WTC11 (cell line): ENCODE measurements around the gene SLC37A1. TPM values are rescaled to one million over a fixed set of nuclear protein-coding genes. Genes with fewer than 3 reads are reported as not detected.

ENCODE experiments used
- ATAC-seq: fragments of 200-7000 bp; cut with Tn5 transposase; 2 replicates; pipeline ENCODE4 v1.10.0; 2021; ENCODE audit warnings: mild to moderate bottlenecking, moderate library complexity
- CTCF ChIA-PET: fragments of 300-600 bp; sonication (Branson Sonifier 250); formaldehyde crosslinking; loops from one replicate; lab custom pipeline; 2021; ENCODE audit warnings: antibody characterized with exemption; lab: Charles Lee
- POLR2A ChIA-PET: fragments of 350-600 bp; sonication (Branson Sonifier 250); formaldehyde crosslinking; loops from one replicate; lab custom pipeline; 2021; ENCODE audit warnings: antibody characterized with exemption; lab: Charles Lee
- DNase-seq: peaks from one replicate; pipeline ENCODE4 v3.0.0; 2021; ENCODE audit warnings: low spot score
- H3K27ac Mint-ChIP-seq: 2 replicates; pipeline ENCODE4 v1.8.0; 2021; ENCODE audit warnings: mixed read lengths
- H3K27me3 Mint-ChIP-seq: 2 replicates; pipeline ENCODE4 v1.8.0; 2021; ENCODE audit warnings: low read depth, mild to moderate bottlenecking, moderate library complexity, mixed read lengths
- H3K36me3 Mint-ChIP-seq: 2 replicates; pipeline ENCODE4 v1.8.0; 2021; ENCODE audit warnings: mixed read lengths
- H3K4me1 Mint-ChIP-seq: 2 replicates; pipeline ENCODE4 v1.8.0; 2022; ENCODE audit warnings: mixed read lengths
- H3K4me3 Mint-ChIP-seq: 2 replicates; pipeline ENCODE4 v1.8.0; 2021; ENCODE audit warnings: mild to moderate bottlenecking, moderate library complexity, mixed read lengths
- H3K9me3 Mint-ChIP-seq: 2 replicates; pipeline ENCODE4 v1.8.0; 2021; ENCODE audit warnings: mixed read lengths
- AR ChIP-seq: fragments of 250-450 bp; sonication (Bioruptor Pico); IDR thresholded peaks from 2 replicates; pipeline ENCODE4 v1.9.0; 2021; ENCODE audit warnings: mild to moderate bottlenecking
- ATF3 ChIP-seq: sonication (generic); formaldehyde crosslinking; conservative IDR thresholded peaks from 2 replicates; pipeline ENCODE4 v1.8.1; 2022; ENCODE audit warnings: mild to moderate bottlenecking, missing genetic modification reagents
- CREM ChIP-seq: sonication (generic); formaldehyde crosslinking; IDR thresholded peaks from 2 replicates; pipeline ENCODE4 v1.8.1; 2022; ENCODE audit warnings: mild to moderate bottlenecking, missing genetic modification reagents, moderate library complexity
- E2F4 ChIP-seq: sonication (generic); formaldehyde crosslinking; IDR thresholded peaks from 2 replicates; pipeline ENCODE4 v1.8.1; 2022; ENCODE audit warnings: low read depth, mild to moderate bottlenecking, moderate library complexity, missing genetic modification reagents, borderline replicate concordance
- FOXJ3 ChIP-seq: sonication (generic); formaldehyde crosslinking; IDR thresholded peaks from 2 replicates; pipeline ENCODE4 v1.9.0; 2021; ENCODE audit warnings: missing genetic modification reagents, mild to moderate bottlenecking, borderline replicate concordance
- JUN ChIP-seq: sonication (generic); formaldehyde crosslinking; IDR thresholded peaks from 2 replicates; pipeline ENCODE4 v1.8.0; 2023; ENCODE audit warnings: mild to moderate bottlenecking, missing genetic modification reagents
- MLX ChIP-seq: sonication (generic); formaldehyde crosslinking; IDR thresholded peaks from 2 replicates; pipeline ENCODE4 v1.8.1; 2023; ENCODE audit warnings: mild to moderate bottlenecking, missing genetic modification reagents, moderate library complexity
- MXD4 ChIP-seq: fragments of 250-450 bp; sonication (Bioruptor Pico); IDR thresholded peaks from 2 replicates; pipeline ENCODE4 v1.8.0; 2021; ENCODE audit warnings: mild to moderate bottlenecking, moderate library complexity, borderline replicate concordance
- NFYB ChIP-seq: sonication (generic); formaldehyde crosslinking; conservative IDR thresholded peaks from 2 replicates; pipeline ENCODE4 v1.8.0; 2022; ENCODE audit warnings: low read depth, missing genetic modification reagents
- NR1H2 ChIP-seq: sonication (generic); formaldehyde crosslinking; IDR thresholded peaks from 2 replicates; pipeline ENCODE4 v1.9.0; 2021; ENCODE audit warnings: mild to moderate bottlenecking, moderate library complexity, missing genetic modification reagents
- OVOL2 ChIP-seq: fragments of 250-450 bp; sonication (Bioruptor Pico); IDR thresholded peaks from 2 replicates; pipeline ENCODE4 v1.9.0; 2021; ENCODE audit warnings: mild to moderate bottlenecking, borderline replicate concordance
- STAT6 ChIP-seq: sonication (generic); formaldehyde crosslinking; conservative IDR thresholded peaks from 2 replicates; pipeline ENCODE4 v1.8.1; 2023; ENCODE audit warnings: mild to moderate bottlenecking, low read depth, missing genetic modification reagents, moderate library complexity
- TCF7 ChIP-seq: sonication (generic); formaldehyde crosslinking; IDR thresholded peaks from 2 replicates; pipeline ENCODE4 v1.8.0; 2022; ENCODE audit warnings: mild to moderate bottlenecking, low read depth, missing genetic modification reagents, moderate library complexity
- TP53 ChIP-seq: sonication (generic); formaldehyde crosslinking; IDR thresholded peaks from 2 replicates; pipeline ENCODE4 v1.8.1; 2023; ENCODE audit warnings: mild to moderate bottlenecking, missing genetic modification reagents
- ZNF121 ChIP-seq: sonication (generic); formaldehyde crosslinking; IDR thresholded peaks from 2 replicates; pipeline ENCODE4 v1.8.0; 2023; ENCODE audit warnings: missing genetic modification reagents
- ZNF219 ChIP-seq: sonication (generic); formaldehyde crosslinking; IDR thresholded peaks from 2 replicates; pipeline ENCODE4 v1.8.0; 2023; ENCODE audit warnings: missing genetic modification reagents, mild to moderate bottlenecking, borderline replicate concordance
- ZNF281 ChIP-seq: sonication (generic); formaldehyde crosslinking; IDR thresholded peaks from 2 replicates; pipeline ENCODE4 v1.8.0; 2023; ENCODE audit warnings: mild to moderate bottlenecking, missing genetic modification reagents
- total RNA-seq: library from RNA; stranded (reverse); gene quantifications from 3 replicates; pipeline ENCODE4 v1.2.3, GENCODE V29; 2021

SLC37A1 gene
- total RNA-seq, 1 experiment from 2014 or later, result 22.7 TPM

- H3K4me3 Mint-ChIP-seq, result no peak overlapping the region
- no peak overlapping the region for H3K27ac Mint-ChIP-seq
- peaks cover 4% of the 10 kb centered on the region for H3K4me1 Mint-ChIP-seq
- no peaks in the 10 kb centered on the region for H3K9me3 Mint-ChIP-seq
- peaks cover 34% of the 10 kb centered on the region for H3K36me3 Mint-ChIP-seq
- H3K27me3 Mint-ChIP-seq, result no peaks in the 10 kb centered on the region
- ChIA-PET CTCF (no interaction called here), POLR2A (no interaction called here)
- TF ChIP-seq TCF7 (no peak), ATF3 (no peak), FOXJ3 (no peak), E2F4 (CRISPR knock-in tag) (no peak), OVOL2 (CRISPR knock-in tag) (no peak), MLX (CRISPR knock-in tag) (no peak)
- TF ChIP-seq, all 79 proteins: peak for 0
- ATAC-seq, result no peak
- no peak for DNase-seq
Observed at GRCh38 chr21:42570362-42570761, 56.7 kb downstream of the SLC37A1 start.

GRCh38 chr21:42570841-42571387 lies 57.3 kb downstream of the SLC37A1 start:
- peaks cover 5% of the 10 kb centered on the region for H3K9me3 Mint-ChIP-seq
- ChIA-PET POLR2A (no interaction called here), CTCF (no interaction called here)
- TF ChIP-seq ZNF281 (no peak), MLX (CRISPR knock-in tag) (no peak), MXD4 (CRISPR knock-in tag) (no peak), ZNF121 (no peak), ZNF219 (CRISPR knock-in tag) (no peak), CREM (CRISPR knock-in tag) (no peak)
- no peak overlapping the region for H3K27ac Mint-ChIP-seq
- H3K4me1 Mint-ChIP-seq, result peaks cover 4% of the 10 kb centered on the region
- H3K4me3 Mint-ChIP-seq, result no peak overlapping the region
- ATAC-seq, result no peak
- no peaks in the 10 kb centered on the region for H3K27me3 Mint-ChIP-seq
- DNase-seq, result peak; percentile 16
- peaks cover 37% of the 10 kb centered on the region for H3K36me3 Mint-ChIP-seq

- H3K36me3 Mint-ChIP-seq, result peaks cover 44% of the 10 kb centered on the region
- H3K4me3 Mint-ChIP-seq, result no peak overlapping the region
- no peak overlapping the region for H3K27ac Mint-ChIP-seq
- peaks cover 4% of the 10 kb centered on the region for H3K4me1 Mint-ChIP-seq
- ChIA-PET CTCF (no interaction called here), POLR2A (no interaction called here)
- DNase-seq (peak; percentile 10), ATAC-seq (no peak)
- no peaks in the 10 kb centered on the region for H3K27me3 Mint-ChIP-seq
- peaks cover 10% of the 10 kb centered on the region for H3K9me3 Mint-ChIP-seq
- no peak for TF ChIP-seq ATF3
- no peak for TF ChIP-seq STAT6 (CRISPR knock-in tag)
- TF ChIP-seq JUN (CRISPR knock-in tag), result no peak
- TF ChIP-seq NR1H2 (CRISPR knock-in tag), result no peak
- no peak for TF ChIP-seq TP53 (CRISPR knock-in tag)
- TF ChIP-seq AR (CRISPR knock-in tag), result no peak
- TF ChIP-seq NFYB, result no peak
Observed at GRCh38 chr21:42571391-42572150, 57.9 kb downstream of the SLC37A1 start.
